GM19397 (cell line): Measurements from ENCODE around the gene NDST3.

Source experiments
- ATAC-seq: cut with Tn5 transposase; IDR thresholded peaks from one replicate; pipeline ENCODE4 v1.9.1; 2021; ENCODE audit warnings: mild to moderate bottlenecking, moderate library complexity; ENCODE audit not compliant: unreplicated experiment

NDST3 gene

DNA sequence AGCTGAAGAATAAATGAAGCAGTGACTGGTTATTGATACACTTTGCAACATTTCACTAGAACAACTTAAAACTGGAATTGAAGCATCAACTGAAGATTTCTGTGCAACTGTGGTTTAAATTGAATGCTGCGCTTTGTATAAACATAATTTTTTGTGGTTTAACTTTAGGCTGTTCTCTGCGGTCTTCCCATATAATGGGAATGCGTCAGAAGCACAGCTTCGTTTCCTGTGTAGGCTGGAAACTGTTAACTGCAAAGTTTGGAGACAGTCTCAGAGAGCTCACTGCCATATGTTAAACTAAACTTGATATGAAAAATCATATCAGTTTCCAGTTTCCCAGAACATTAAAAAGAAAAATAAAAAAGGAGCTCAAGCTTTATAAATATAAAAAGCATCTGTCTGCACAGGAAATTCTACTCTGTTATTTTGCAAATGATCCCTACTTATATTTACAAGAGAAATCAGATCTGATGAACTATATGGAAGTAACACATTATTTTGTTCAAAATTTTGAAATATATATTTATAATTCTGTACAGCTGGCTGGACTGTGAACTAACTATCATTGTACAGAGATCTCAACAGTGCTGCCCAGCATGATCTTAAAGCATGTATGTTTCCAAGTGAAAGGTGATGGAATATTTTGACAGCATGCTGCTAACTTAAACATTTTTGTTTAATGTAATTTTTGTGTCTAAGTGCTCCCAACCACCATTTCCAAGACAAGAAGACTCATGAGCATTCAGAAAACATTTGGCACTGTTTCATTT lies 139.9 kb downstream of the NDST3 start:
- ATAC-seq, result no peak

GRCh38 chr4:118175506-118175905 lies 141.2 kb downstream of the NDST3 start:
- no peak for ATAC-seq

- ATAC-seq, result no peak
Measured at GRCh38 chr4:118177126-118177525, 142.8 kb downstream of the NDST3 start.

GRCh38 chr4:118180776-118181175 lies 146.5 kb downstream of the NDST3 start:
- no peak for ATAC-seq

- ATAC-seq, result no peak
Measured at GRCh38 chr4:118190903-118191302, 156.6 kb downstream of the NDST3 start.

DNA sequence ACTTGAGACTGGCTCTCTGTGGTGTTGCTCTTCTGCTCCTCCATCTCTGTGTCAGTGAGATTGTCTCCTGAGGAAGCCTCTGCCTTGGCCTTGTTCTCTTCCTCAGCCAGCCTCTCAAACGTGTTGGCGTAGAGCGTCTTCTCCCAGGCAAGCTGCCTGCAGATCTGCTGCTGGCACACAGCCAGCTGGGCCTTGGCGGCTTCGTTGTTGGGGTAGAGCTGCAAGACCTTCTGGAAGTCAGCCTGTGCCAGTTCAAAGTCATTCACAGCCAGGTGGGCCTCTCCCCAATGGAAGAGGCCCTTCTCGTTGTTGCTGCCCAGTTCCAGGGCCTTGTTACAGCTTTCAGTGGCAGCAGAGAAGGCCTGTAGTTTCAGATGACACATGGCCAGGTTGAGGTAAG lies 159.1 kb downstream of the NDST3 start:
- no peak for ATAC-seq

DNA sequence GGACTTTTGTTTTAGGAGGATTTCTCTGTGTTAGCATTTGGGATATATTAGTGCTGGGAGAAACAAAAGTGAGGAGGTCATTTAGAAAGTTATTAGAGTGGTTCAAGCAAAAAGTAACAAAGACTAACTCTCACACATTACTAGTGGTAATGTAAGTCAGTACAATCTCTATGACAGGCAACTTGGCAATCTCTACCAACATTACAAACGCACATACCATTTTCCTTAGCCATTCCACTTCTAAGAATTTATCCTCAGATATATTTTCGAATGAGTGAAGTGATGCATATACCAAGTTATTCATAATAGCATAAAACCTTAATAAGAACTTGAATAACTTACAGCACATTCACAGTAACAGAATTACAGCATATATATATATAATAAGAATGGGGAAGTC lies 172.3 kb downstream of the NDST3 start:
- ATAC-seq, result no peak

DNA sequence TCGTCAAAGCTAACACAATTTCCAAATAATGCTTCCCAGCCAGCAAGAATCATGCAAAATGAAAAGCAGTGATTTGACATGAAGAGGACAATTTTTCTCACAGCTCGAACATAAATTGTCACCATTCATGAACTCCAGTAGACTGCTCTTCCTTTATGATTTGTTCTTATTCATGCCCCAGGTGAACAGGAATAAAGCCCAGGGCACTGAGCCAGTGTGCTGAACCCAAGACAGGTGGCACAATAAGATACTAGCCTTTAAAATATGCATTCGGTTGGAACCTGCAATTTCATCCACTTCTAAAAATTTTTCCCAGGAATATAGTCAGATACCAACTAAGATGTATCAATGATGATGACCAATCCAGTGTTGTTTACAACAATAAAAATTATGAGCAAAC lies 178.8 kb downstream of the NDST3 start:
- no peak for ATAC-seq

GRCh38 chr4:118215826-118216225 lies 181.5 kb downstream of the NDST3 start:
- ATAC-seq, result no peak

DNA sequence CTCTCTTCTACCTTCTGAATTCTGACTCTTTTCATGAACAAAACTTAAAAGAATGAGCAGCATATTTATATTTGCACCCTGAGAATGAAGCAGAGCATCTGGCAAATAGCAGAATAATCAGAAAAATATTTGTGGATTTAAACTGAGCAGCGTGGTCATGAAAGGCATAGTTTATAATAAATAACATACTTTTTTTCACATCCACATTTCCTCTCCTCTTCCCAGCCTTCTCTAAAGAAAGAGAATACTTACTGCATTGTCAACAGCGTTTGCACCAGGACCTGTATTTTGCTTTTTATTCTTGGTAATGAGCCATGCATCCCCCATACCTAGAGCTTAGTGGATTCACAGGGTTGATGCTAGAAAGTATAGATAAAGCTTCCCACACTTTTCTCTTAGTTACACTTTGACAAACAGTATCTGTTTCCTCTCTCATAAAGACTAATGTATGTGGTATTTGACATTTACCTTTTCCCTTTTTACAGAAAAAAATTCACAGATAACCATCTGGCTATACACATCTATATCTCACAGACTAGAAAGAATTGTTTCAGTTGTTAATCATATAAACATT lies 187.0 kb downstream of the NDST3 start:
- no peak for ATAC-seq

DNA sequence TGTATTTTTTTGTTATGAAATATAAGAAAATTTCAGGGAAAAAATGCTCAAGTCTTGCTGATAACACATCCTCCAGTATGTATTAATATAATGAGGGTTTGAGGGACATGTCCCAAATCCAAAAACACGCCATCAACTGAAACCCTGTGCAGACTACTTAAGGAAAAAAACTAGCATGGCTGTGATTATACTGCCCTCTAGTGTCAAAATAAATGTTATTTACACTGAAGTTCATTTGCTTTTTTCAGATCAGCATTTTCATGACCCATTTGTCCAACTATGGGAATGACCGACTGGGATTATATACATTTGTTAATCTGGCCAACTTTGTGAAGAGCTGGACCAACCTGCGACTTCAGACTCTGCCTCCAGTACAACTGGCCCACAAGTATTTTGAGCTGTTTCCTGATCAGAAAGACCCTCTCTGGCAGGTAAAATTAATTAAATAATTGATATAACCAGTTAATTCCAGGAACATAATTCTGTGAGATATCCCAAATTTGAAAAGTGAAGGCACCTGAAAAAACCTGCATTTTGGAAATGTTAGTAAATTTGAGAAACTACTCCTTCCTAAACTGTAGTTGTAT lies 190.1 kb downstream of the NDST3 start:
- ATAC-seq, result peak; percentile 58

DNA sequence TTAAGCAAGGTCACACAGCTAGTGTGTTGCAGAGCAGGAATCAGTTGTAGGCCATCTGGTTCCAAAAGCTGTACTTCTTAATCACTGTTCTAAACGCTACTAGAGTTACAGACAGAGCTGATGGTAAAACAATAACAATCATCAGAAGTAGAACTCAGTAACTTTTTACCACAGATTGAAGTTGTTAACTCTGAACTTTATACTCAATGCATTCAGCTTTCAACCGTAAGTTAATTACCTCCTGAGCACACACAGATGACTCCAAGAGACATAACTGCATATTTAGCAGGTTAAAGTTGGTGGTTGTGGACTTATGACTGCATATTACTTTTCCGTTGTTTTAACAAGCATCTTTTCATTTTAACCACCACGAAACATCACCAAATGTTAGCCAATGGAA lies 191.2 kb downstream of the NDST3 start:
- ATAC-seq, result no peak

- ATAC-seq, result no peak
Measured at GRCh38 chr4:118226311-118227010, 192.2 kb downstream of the NDST3 start.

DNA sequence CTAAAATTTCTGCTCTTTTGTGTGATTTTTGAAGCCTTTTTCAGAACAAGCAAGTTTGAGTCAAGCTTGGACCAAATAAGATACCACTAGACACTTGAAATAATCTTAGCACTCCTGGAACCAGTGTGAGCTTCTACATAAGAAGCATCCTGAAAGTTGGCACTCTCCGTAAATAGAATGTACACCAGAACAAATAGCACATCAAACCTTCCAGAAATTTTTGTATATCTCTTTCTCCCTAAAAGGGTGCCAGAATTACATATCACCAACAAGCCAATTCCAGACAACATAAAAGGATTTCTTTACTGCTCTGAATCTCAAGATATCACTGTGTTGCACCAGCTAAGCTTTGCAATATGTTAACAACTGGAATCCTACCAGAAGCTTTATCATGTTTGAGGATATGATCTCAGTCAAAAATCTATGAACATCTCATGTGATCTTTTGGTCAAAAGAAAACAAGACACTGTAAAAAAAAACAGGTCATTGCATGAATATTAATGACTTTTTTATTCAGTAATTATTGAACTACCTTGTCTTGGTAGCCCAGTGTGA lies 201.4 kb downstream of the NDST3 start:
- ATAC-seq, result no peak

DNA sequence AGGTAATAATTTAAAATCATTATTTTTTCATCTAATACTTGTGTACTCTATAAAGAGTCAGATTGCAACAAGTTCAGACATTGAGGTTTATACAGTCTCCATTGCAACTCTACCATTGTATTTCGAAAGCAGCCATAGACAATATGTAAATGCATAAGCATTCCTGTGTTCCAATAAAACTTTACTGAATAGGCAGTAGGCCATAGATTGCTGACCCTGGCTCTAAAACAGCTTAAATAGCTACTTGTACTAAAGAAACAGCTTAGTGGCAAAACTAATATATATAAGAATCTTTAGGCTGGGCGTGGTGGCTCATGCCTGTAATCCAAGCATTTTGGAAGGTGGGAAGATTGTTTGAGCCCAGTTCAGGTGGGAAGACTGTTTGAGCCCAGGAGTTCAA lies 203.2 kb downstream of the NDST3 start:
- no peak for ATAC-seq

GRCh38 chr4:118249890-118250289 lies 215.6 kb downstream of the NDST3 start:
- ATAC-seq, result no peak

- no peak for ATAC-seq
Measured at GRCh38 chr4:118254368-118254767, 220.1 kb downstream of the NDST3 start.

DNA sequence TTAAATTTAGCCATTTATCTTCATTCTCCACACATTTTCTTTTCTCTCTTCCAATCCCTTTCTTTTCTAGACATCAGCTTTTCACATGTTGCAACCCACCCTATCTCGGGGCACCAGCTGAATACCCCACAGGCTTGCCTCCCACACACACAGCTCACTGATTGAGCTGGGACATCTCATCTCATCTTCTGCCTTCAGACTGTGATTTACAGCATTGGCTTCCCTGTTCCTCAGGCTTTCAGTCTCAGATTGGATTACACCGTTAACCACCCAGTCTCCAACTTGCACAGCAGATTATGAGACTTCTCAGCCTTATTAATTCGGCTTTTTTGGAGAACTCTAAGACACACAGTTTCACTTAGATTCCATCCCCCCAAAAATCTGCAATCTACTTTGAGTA lies 224.8 kb downstream of the NDST3 start:
- no peak for ATAC-seq

DNA sequence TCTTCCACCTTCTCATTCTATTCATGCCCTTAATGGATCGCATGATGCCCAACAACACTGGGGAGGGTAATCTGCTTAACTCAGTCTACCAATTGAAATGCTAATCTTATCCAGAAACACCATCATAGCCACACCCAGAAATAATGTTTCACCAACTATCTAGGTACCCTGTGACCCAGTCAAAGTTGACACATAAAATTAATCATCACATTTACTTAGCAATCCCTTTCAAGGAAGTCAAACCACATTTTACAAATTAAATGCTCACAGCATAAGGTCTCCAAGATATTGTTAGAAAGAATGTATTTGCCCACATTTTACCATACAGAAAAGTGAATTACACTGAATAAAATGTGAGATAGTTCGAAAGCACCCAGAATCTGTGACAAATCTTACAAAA lies 226.0 kb downstream of the NDST3 start:
- no peak for ATAC-seq

DNA sequence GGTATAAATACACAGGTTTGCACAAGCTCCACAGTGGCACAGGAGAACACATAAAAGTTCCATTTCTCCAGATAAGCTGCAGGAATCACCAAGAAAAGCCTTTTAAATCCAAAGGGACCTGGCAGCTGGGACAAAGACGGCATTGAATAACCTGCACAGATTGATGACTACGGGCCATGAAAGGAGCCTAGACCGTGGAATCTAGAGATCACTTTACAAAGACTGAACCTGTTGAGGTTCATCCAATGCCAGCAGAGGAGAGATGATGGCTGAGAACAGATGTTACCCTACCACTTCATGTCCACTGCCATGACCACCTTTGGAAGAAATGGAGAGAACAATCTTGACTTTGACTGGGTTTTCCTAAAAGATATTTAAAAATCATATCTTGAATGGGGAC lies 229.8 kb downstream of the NDST3 start:
- ATAC-seq, result no peak

GRCh38 chr4:118265312-118266144 lies 231.2 kb downstream of the NDST3 start:
- ATAC-seq, result no peak
